Loucy (cell line): ENCODE results near the gene DNAH8.

Experiments
- H2AFZ ChIP-seq: fragments of 200-600 bp; sonication (generic); 2 replicates; pipeline ENCODE4 v1.6.0; 2016; ENCODE audit warnings: antibody characterized with exemption, mild to moderate bottlenecking, low read length, moderate library complexity
- H3F3A ChIP-seq: fragments of 200-600 bp; 2 replicates; pipeline ENCODE4 v1.6.0; 2016; ENCODE audit warnings: antibody characterized with exemption, low read depth, mild to moderate bottlenecking
- H3K27me3 ChIP-seq: fragments of 200-600 bp; sonication (generic); 2 replicates; pipeline ENCODE4 v1.6.1; 2014; ENCODE audit warnings: low read length, mild to moderate bottlenecking; ENCODE audit not compliant: insufficient read depth, poor library complexity, severe bottlenecking
- H3K36me3 ChIP-seq: fragments of 200-600 bp; sonication (generic); 2 replicates; pipeline ENCODE4 v1.6.1; 2016; ENCODE audit warnings: low read length; ENCODE audit not compliant: insufficient read depth
- H3K4me1 ChIP-seq: fragments of 200-600 bp; sonication (generic); 2 replicates; pipeline ENCODE4 v1.5.1; 2014; ENCODE audit warnings: low read length, mild to moderate bottlenecking; ENCODE audit not compliant: insufficient read depth, poor library complexity, severe bottlenecking
- H3K4me2 ChIP-seq: fragments of 200-600 bp; sonication (generic); 2 replicates; pipeline ENCODE4 v1.6.0; 2014; ENCODE audit warnings: antibody characterized with exemption, low read length, low read depth, mild to moderate bottlenecking; ENCODE audit not compliant: poor library complexity, severe bottlenecking
- H3K4me3 ChIP-seq: fragments of 200-600 bp; sonication (generic); 2 replicates; pipeline ENCODE4 v1.5.1; 2014; ENCODE audit warnings: low read length, mild to moderate bottlenecking, mixed read lengths; ENCODE audit not compliant: poor library complexity, severe bottlenecking
- H3K79me2 ChIP-seq: fragments of 200-600 bp; sonication (generic); 2 replicates; pipeline ENCODE4 v1.6.1; 2014; ENCODE audit warnings: low read length; ENCODE audit not compliant: insufficient read depth
- H3K9ac ChIP-seq: fragments of 200-600 bp; sonication (generic); 2 replicates; pipeline ENCODE4 v1.6.0; 2014; ENCODE audit warnings: mild to moderate bottlenecking, low read depth, low read length, moderate library complexity; ENCODE audit not compliant: poor library complexity, severe bottlenecking
- H3K9me2 ChIP-seq: fragments of 200-600 bp; sonication (generic); replicated peaks from 2 replicates; pipeline ENCODE4 v1.6.1; 2016; ENCODE audit warnings: low read depth, low read length, mixed read lengths
- H3K9me3 ChIP-seq: fragments of 200-600 bp; sonication (generic); 2 replicates; pipeline ENCODE4 v1.6.1; 2014; ENCODE audit warnings: mild to moderate bottlenecking, antibody characterized with exemption, low read length, low read depth; ENCODE audit not compliant: insufficient read depth
- H4K20me1 ChIP-seq: fragments of 200-600 bp; sonication (generic); 2 replicates; pipeline ENCODE4 v1.6.0; 2014; ENCODE audit warnings: antibody characterized with exemption, low read length, mild to moderate bottlenecking; ENCODE audit not compliant: insufficient read depth, poor library complexity, severe bottlenecking
- EZH2phosphoT487 ChIP-seq: fragments of 200-600 bp; IDR thresholded peaks from 2 replicates; pipeline ENCODE4 v1.6.1; 2018; ENCODE audit warnings: antibody characterized with exemption, mild to moderate bottlenecking, moderate library complexity, borderline replicate concordance
- TF ChIP-seq, protein P1 (sequence below): fragments of 200-600 bp; sonication (generic); conservative IDR thresholded peaks from 2 replicates; pipeline ENCODE4 v1.5.1; 2014; ENCODE audit warnings: mild to moderate bottlenecking, antibody characterized with exemption, low read length

The DNAH8 gene

DNA sequence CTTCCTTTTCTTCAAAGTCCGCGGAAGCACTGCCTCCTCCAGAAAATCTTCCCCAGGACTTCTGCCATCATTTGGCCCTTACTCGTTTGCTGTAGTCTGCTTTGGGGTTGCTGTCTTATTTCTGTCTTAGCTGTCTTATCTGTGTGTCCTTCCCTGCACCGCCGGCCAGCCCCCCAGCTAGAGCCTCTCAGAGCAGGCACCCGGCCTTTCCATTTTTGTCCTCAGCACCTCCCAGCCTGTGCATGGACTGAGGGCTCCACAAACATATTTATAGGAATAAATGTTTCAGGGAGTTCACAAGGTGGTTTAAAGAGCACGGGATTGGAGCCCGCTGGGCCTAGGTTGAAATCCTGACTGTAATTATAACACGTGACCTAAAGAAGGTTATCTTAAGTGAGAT lies 341.6 kb downstream of the DNAH8 start:
- Histone ChIP-seq H3K9me3 (no peaks in the 10 kb centered on the region), H3K4me3 (no peak overlapping the region), H3K36me3 (no peaks in the 10 kb centered on the region), H3K79me2 (peaks cover 21% of the 10 kb centered on the region), H3K9me2 (no peaks in the 10 kb centered on the region), H3K9ac (no peak overlapping the region), H4K20me1 (no peaks in the 10 kb centered on the region), H2AFZ (no peak overlapping the region), H3K4me2 (no peak overlapping the region), H3K4me1 (peaks cover 73% of the 10 kb centered on the region), H3F3A (no peaks in the 10 kb centered on the region), H3K27me3 (no peaks in the 10 kb centered on the region)
- TF ChIP-seq, protein P1, sequence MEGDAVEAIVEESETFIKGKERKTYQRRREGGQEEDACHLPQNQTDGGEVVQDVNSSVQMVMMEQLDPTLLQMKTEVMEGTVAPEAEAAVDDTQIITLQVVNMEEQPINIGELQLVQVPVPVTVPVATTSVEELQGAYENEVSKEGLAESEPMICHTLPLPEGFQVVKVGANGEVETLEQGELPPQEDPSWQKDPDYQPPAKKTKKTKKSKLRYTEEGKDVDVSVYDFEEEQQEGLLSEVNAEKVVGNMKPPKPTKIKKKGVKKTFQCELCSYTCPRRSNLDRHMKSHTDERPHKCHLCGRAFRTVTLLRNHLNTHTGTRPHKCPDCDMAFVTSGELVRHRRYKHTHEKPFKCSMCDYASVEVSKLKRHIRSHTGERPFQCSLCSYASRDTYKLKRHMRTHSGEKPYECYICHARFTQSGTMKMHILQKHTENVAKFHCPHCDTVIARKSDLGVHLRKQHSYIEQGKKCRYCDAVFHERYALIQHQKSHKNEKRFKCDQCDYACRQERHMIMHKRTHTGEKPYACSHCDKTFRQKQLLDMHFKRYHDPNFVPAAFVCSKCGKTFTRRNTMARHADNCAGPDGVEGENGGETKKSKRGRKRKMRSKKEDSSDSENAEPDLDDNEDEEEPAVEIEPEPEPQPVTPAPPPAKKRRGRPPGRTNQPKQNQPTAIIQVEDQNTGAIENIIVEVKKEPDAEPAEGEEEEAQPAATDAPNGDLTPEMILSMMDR, result no peak
- no peak for TF ChIP-seq EZH2phosphoT487

DNA sequence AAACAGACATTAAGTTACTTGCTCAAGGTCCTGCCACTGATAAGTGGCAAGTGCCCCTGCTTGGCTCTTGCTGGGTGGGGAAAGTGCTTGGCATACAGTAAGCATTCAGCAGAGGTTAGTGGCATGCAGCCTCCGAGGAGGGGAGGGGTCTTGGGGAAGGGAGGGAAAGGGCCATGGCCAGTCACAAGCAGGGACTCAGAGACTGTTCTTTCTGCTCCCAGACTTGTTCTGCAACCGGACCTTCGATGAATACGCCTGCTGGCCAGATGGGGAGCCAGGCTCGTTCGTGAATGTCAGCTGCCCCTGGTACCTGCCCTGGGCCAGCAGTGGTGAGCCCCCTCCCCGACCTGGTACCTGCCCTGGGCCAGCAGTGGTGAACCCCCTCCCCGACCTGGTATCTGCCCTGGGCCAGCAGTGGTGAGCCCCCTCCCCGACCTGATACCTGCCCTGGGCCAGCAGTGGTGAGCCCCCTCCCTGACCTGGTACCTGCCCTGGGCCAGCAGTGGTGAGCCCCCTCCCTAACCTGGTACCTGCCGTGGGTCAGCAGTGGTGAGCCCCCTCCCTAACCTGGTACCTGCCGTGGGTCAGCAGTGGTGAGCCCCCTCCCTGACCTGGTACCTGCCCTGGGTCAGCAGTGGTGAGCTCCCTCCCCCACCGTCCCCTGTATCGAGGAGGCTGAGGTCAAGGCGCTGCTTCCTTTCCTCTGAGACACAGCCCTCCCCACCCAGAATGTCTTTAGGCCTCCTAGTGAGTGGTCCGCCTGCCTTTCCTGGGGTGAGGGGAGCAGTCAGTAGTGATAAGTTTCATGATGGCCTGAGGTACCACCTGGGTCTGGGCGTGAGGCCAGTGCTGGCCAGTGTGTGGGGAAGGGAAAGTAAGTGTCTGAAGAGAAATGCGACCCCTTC lies 342.4 kb downstream of the DNAH8 start:
- Histone ChIP-seq H3K4me2 (no peak overlapping the region), H3K9ac (no peak overlapping the region), H4K20me1 (no peaks in the 10 kb centered on the region), H3K27me3 (no peaks in the 10 kb centered on the region), H3K4me1 (peaks cover 65% of the 10 kb centered on the region), H2AFZ (no peak overlapping the region), H3K9me3 (no peaks in the 10 kb centered on the region), H3F3A (no peaks in the 10 kb centered on the region), H3K4me3 (no peak overlapping the region), H3K9me2 (no peaks in the 10 kb centered on the region), H3K79me2 (peaks cover 13% of the 10 kb centered on the region; the same call in 1 of the 2 replicates), H3K36me3 (no peaks in the 10 kb centered on the region)
- TF ChIP-seq EZH2phosphoT487, result no peak
- TF ChIP-seq, protein P1, result no peak

DNA sequence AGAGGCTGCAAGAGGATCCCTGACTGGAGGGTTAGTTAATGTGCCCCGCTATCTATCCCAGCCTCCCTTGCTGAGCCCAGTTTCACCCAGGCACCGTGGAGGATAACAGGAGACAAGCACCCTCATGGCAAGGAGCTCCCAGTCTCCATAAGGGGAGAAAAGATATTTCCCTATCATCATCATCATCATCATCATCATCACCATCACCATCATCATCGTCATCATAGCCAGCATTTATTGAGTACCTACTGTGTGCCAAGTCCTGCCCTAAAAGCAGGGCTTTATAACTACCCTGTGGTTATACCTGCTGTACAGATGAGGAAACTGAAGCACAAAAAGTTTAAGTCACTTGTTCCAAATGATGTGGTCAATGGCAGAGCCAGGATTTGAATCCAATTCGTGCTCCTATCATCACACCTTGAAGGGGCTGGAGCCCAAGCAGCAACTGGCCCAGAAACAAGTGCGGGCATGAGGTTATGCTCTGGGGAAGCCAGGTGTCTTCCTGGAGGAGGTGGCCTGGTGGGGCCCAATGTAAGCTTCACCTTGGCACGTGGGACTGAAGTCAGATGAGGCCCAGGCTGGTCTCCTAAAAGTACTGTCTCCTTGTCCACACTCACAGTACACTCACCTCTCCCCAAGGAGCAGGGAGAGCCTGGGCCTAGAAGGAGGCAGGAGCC lies 343.5 kb downstream of the DNAH8 start:
- no peaks in the 10 kb centered on the region for H4K20me1 ChIP-seq
- H3K4me1 ChIP-seq, result peaks cover 54% of the 10 kb centered on the region
- no peaks in the 10 kb centered on the region for H3F3A ChIP-seq
- H3K79me2 ChIP-seq, result peaks cover 1% of the 10 kb centered on the region; the same call in 1 of the 2 replicates
- no peaks in the 10 kb centered on the region for H3K27me3 ChIP-seq
- peak overlapping the region; percentile 49 for H3K9ac ChIP-seq
- H3K9me2 ChIP-seq, result no peaks in the 10 kb centered on the region
- no peak overlapping the region for H2AFZ ChIP-seq
- H3K9me3 ChIP-seq, result no peaks in the 10 kb centered on the region
- H3K36me3 ChIP-seq, result no peaks in the 10 kb centered on the region
- TF ChIP-seq, protein P1, result no peak
- TF ChIP-seq EZH2phosphoT487, result no peak
- peak overlapping the region; percentile 32 for H3K4me2 ChIP-seq
- no peak overlapping the region for H3K4me3 ChIP-seq
